Brain microvascular endothelial cell (primary cell): ENCODE results near the gene CPVL.

Experiments
- DNase-seq: peaks from one replicate; pipeline ENCODE4 v3.0.0-alpha.2; 2020
- H3K27ac ChIP-seq: fragments of 250-450 bp; sonication (Bioruptor Pico); 2 replicates; pipeline ENCODE4 v1.5.1; 2020; ENCODE audit warnings: mild to moderate bottlenecking, moderate library complexity
- H3K27me3 ChIP-seq: fragments of 250-450 bp; sonication (Bioruptor Pico); replicated peaks from 2 replicates; pipeline ENCODE4 v1.5.1; 2020; ENCODE audit warnings: mild to moderate bottlenecking
- H3K36me3 ChIP-seq: fragments of 250-450 bp; sonication (Bioruptor Pico); replicated peaks from 2 replicates; pipeline ENCODE4 v1.5.1; 2020; ENCODE audit warnings: mild to moderate bottlenecking
- H3K4me3 ChIP-seq: 2 replicates; pipeline ENCODE4 v1.5.1; 2011; ENCODE audit warnings: low read depth, mild to moderate bottlenecking, control low read depth, low read length, moderate library complexity
- in situ Hi-C: cut with HindIII; loops from 2 replicates; pipeline ENCODE4 v1.10.0; 2017; ENCODE audit warnings: low sequenced_read_pairs, low pct_ligation_motif_present
- TF ChIP-seq, protein P1 (sequence below): IDR thresholded peaks from 2 replicates; pipeline ENCODE4 v1.5.1; 2011; ENCODE audit warnings: low read depth, mild to moderate bottlenecking, moderate library complexity, low read length, control low read depth, inconsistent platforms; ENCODE audit errors: missing control alignments

Gene CPVL

DNA sequence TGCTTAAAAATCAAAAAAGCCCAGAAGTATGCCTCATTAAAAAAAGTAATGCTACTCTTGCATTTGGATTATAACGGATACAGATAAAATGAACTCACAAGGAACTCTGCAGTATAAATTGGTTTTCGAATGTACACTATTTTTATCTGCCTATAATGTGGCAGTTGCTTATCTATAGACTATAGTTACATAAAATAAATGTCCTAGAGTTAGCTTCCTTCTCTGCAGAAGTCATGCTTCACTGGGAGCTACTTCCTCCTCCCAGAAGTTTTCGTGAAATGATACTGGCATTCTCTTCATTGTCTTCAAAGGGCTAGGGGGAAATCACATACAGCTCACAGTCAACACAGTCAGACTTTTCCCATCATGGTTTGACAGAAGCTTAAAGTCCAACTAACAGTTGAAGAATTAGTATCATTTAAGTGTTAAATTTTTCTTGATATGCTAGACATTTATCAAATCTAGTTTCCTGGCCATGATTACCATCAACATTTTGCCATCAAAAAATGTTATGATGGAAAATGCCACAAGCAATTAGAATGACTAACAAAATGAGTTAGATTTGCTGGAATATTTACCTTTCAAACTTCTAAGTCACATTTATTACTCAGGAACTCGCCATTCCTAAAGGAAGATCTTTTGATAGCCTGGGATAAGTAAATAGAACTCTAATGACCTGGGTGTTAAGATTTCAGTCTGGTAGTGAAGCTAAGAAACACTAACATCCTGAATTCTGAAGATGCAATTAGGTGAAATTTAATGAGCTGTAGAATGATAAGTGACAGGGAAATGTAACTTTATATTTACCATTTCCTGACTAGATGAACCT, 100.9 kb downstream of the CPVL start:
- Histone ChIP-seq H3K27ac (no peak overlapping the region), H3K36me3 (no peaks in the 10 kb centered on the region), H3K4me3 (no peak overlapping the region), H3K27me3 (no peaks in the 10 kb centered on the region)
- no peak for DNase-seq
- in situ Hi-C loops = no loop called here
- TF ChIP-seq, protein P1, sequence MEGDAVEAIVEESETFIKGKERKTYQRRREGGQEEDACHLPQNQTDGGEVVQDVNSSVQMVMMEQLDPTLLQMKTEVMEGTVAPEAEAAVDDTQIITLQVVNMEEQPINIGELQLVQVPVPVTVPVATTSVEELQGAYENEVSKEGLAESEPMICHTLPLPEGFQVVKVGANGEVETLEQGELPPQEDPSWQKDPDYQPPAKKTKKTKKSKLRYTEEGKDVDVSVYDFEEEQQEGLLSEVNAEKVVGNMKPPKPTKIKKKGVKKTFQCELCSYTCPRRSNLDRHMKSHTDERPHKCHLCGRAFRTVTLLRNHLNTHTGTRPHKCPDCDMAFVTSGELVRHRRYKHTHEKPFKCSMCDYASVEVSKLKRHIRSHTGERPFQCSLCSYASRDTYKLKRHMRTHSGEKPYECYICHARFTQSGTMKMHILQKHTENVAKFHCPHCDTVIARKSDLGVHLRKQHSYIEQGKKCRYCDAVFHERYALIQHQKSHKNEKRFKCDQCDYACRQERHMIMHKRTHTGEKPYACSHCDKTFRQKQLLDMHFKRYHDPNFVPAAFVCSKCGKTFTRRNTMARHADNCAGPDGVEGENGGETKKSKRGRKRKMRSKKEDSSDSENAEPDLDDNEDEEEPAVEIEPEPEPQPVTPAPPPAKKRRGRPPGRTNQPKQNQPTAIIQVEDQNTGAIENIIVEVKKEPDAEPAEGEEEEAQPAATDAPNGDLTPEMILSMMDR = no peak

DNA sequence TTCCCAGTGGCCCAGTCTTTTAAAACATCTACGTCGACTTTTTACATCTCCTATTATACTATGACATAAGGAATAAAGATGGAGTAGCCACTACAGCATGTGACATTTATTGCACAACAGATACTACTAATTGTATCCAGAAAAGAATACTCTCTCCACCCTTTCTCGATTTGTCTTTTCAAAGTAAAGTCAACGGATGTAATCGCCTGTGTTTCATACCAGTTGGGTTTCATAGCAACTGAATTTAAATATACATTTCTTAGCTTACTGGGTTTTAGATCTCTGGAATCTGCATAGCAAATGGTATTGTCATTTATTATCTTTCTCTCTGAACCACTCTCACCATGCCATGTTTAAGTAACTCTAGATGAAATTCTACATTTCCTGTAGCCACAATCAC, 101.8 kb downstream of the CPVL start:
- in situ Hi-C loops = no loop called here
- no peaks in the 10 kb centered on the region for H3K36me3 ChIP-seq
- no peaks in the 10 kb centered on the region for H3K27me3 ChIP-seq
- TF ChIP-seq, protein P1 = no peak
- H3K4me3 ChIP-seq = no peak overlapping the region
- DNase-seq = no peak
- no peak overlapping the region for H3K27ac ChIP-seq

DNA sequence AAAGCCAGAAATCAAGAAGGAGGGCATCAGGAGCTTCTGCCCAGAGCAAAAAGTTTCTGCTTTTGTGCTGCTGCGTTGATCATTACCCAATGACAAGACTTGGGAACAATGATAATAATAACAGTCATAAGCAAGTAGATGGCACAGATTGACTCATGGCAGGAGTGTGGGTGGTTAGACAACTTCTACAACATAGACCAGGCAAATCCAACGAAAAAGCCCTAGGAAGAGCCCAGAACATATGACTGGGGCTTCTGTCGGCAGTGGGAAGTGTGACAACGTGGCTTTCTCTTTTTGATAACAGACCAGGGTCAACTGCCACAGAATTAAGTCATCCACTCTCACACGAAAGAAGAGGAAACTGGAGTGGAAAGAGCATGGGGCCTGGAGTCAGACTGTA, 102.8 kb downstream of the CPVL start:
- TF ChIP-seq, protein P1 = no peak
- H3K27me3 ChIP-seq = no peaks in the 10 kb centered on the region
- no peak for DNase-seq
- no peaks in the 10 kb centered on the region for H3K36me3 ChIP-seq
- H3K27ac ChIP-seq = no peak overlapping the region
- in situ Hi-C loops = no loop called here
- H3K4me3 ChIP-seq = no peak overlapping the region

GRCh38 chr7:29042824-29043231, 103.5 kb downstream of the CPVL start:
- H3K4me3 ChIP-seq = no peak overlapping the region
- no peak overlapping the region for H3K27ac ChIP-seq
- DNase-seq = no peak
- TF ChIP-seq, protein P1 = no peak
- no peaks in the 10 kb centered on the region for H3K27me3 ChIP-seq
- H3K36me3 ChIP-seq = no peaks in the 10 kb centered on the region
- in situ Hi-C loops = no loop called here

DNA sequence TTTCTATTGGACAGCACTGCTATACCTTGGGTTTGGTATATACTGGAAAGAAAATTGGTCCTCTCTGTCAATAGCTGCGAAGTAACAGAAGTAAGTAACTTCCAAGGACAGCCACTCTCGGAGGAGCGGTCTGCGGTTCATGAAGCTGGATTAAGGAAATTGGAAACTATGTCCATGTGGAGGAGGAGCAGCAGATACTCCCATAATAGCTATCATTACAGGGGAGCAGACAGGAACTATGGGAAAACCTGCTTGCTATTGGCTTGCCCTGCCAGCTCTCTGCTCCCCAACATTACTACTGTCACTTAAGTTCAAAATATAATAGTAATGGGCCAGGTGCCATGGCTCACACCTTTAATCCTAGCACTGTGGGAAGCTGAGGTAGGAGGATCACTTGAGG, 104.3 kb downstream of the CPVL start:
- no peak for DNase-seq
- H3K27ac ChIP-seq = no peak overlapping the region
- H3K36me3 ChIP-seq = no peaks in the 10 kb centered on the region
- H3K4me3 ChIP-seq = no peak overlapping the region
- TF ChIP-seq, protein P1 = no peak
- no peaks in the 10 kb centered on the region for H3K27me3 ChIP-seq
- in situ Hi-C loops = no loop called here

DNA sequence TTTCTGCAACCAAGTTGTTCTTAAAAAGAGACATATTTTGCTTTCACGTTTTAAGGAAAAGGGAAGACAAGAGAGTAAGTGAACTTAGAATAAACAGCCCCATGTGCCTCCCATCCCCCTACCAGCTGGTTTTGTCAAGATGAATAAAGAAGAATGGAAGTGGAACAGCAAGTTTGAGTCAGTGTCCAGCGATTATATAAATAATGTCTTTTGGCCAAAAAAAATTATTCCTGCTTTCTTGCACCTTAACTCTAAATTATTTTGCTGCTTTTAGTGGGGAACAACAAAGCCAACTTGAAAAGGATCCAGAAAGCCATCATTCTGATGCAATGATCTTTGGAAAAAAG, 105.8 kb downstream of the CPVL start:
- Histone ChIP-seq H3K4me3 (no peak overlapping the region), H3K27ac (no peak overlapping the region), H3K27me3 (no peaks in the 10 kb centered on the region), H3K36me3 (no peaks in the 10 kb centered on the region)
- DNase-seq = no peak
- TF ChIP-seq, protein P1 = no peak
- in situ Hi-C loops = no loop called here
